GM12878 (cell line): ENCODE results near the gene APOC1. TPM values are rescaled to one million over a fixed set of nuclear protein-coding genes. Genes with fewer than 3 reads are reported as not detected.
A peak's percentile ranks its signal among the peaks of the same experiment; 100 is the strongest.

Source experiments
- BCL3 ChIP-seq: IDR thresholded peaks from 2 replicates; pipeline ENCODE4 v1.6.1; 2011; ENCODE audit warnings: borderline replicate concordance, low read depth, mild to moderate bottlenecking, moderate library complexity, low read length; ENCODE audit not compliant: insufficient read depth, poor library complexity, severe bottlenecking
- CBFB ChIP-seq: IDR thresholded peaks from 2 replicates; pipeline ENCODE4 v1.6.1; 2016; ENCODE audit warnings: antibody characterized with exemption, low read depth
- CEBPZ ChIP-seq: fragments of 150-350 bp; IDR thresholded peaks from 2 replicates; pipeline ENCODE4 v1.6.1; 2016; ENCODE audit warnings: low read depth, low read length
- EP300 ChIP-seq, 2 experiments: fragments of 150-350 bp in 1 of 2; IDR thresholded peaks; 2 replicates each; pipeline ENCODE4 v1.6.1; 2011 to 2012; ENCODE audit warnings: low read depth in 2 of 2, low read length in 2 of 2, borderline replicate concordance in 1 of 2, improper control_type of control experiment in 1 of 2, inconsistent platforms in 1 of 2; ENCODE audit not compliant: control insufficient read depth in 1 of 2
- HCFC1 ChIP-seq: fragments of 150-350 bp; IDR thresholded peaks from 2 replicates; pipeline ENCODE4 v1.6.1; 2014; ENCODE audit warnings: low read length
- MTA3 ChIP-seq: IDR thresholded peaks from 2 replicates; pipeline ENCODE4 v1.6.1; 2012; ENCODE audit warnings: low read length, inconsistent platforms, borderline replicate concordance
- MYB ChIP-seq: fragments of 150-350 bp; IDR thresholded peaks from 2 replicates; pipeline ENCODE4 v1.6.1; 2014; ENCODE audit warnings: mild to moderate bottlenecking, low read depth, low read length, borderline replicate concordance
- SPI1 ChIP-seq: IDR thresholded peaks from 2 replicates; pipeline ENCODE4 v1.6.1; 2011; ENCODE audit warnings: low read depth, mild to moderate bottlenecking, low read length, moderate library complexity, borderline replicate concordance; ENCODE audit not compliant: insufficient read depth
- ZBED1 ChIP-seq: IDR thresholded peaks from 2 replicates; pipeline ENCODE4 v1.6.1; 2016; ENCODE audit warnings: borderline replicate concordance
- ZNF384 ChIP-seq: IDR thresholded peaks from 2 replicates; pipeline ENCODE4 v1.6.1; 2012; ENCODE audit warnings: low read depth, mild to moderate bottlenecking, low read length, improper control_type of control experiment, borderline replicate concordance
- polyA plus RNA-seq, 11 experiments: library from polyadenylated mRNA; depleted of rRNA in 4 of 11; unstranded in 6 of 11; stranded (reverse) in 5 of 11; fragments of >200 nt; fragmentation: Nextera tagmentation in 4 of 11; fragmentation: Illumina TruSeq in 1 of 11; extraction: Ambion mirVana in 4 of 11; extraction: Trizol in 1 of 11; gene quantifications; 1 replicate in 1 of 11; 2 replicates in 10 of 11; pipeline versions ENCODE4 v1.2.1 to v1.2.3, GENCODE V29; 2011 to 2016; ENCODE audit warnings: inconsistent platforms in 2 of 11, missing spikeins in 2 of 11, low read depth in 1 of 11
- total RNA-seq, 4 experiments: library from RNA; depleted of rRNA in 3 of 4; stranded (reverse); fragments of >200 nt in 3 of 4; fragmentation: Illumina TruSeq in 1 of 4; extraction: Trizol in 1 of 4; gene quantifications; 2 replicates each; pipeline versions ENCODE4 v1.2.1 to v1.2.3, GENCODE V29; 2013 to 2021
- TF ChIP-seq, protein P1 (sequence below): IDR thresholded peaks from 2 replicates; pipeline ENCODE4 v1.6.1; 2012; ENCODE audit warnings: low read length, inconsistent platforms
- TF ChIP-seq, protein P2 (sequence below): IDR thresholded peaks from 2 replicates; pipeline ENCODE4 v1.6.1; 2011; ENCODE audit warnings: low read depth, low read length, improper control_type of control experiment, borderline replicate concordance
- TF ChIP-seq, protein P3 (sequence below): fragments of 450-650 bp; IDR thresholded peaks from 2 replicates; pipeline ENCODE4 v1.6.1; 2018; ENCODE audit warnings: borderline replicate concordance, mild to moderate bottlenecking; ENCODE audit not compliant: partially characterized antibody
- TF ChIP-seq, protein P4 (sequence below): fragments of 450-650 bp; formaldehyde crosslinking; IDR thresholded peaks from 2 replicates; pipeline ENCODE4 v1.4.0; 2022; ENCODE audit warnings: mild to moderate bottlenecking, moderate library complexity

APOC1 gene
- total and polyA plus RNA-seq, 10 of the 15 experiments (the other 5 are each of a cell fraction or from before 2014, with no cell fraction given), result 0.73 to 4.0 (median 2.6) TPM

DNA sequence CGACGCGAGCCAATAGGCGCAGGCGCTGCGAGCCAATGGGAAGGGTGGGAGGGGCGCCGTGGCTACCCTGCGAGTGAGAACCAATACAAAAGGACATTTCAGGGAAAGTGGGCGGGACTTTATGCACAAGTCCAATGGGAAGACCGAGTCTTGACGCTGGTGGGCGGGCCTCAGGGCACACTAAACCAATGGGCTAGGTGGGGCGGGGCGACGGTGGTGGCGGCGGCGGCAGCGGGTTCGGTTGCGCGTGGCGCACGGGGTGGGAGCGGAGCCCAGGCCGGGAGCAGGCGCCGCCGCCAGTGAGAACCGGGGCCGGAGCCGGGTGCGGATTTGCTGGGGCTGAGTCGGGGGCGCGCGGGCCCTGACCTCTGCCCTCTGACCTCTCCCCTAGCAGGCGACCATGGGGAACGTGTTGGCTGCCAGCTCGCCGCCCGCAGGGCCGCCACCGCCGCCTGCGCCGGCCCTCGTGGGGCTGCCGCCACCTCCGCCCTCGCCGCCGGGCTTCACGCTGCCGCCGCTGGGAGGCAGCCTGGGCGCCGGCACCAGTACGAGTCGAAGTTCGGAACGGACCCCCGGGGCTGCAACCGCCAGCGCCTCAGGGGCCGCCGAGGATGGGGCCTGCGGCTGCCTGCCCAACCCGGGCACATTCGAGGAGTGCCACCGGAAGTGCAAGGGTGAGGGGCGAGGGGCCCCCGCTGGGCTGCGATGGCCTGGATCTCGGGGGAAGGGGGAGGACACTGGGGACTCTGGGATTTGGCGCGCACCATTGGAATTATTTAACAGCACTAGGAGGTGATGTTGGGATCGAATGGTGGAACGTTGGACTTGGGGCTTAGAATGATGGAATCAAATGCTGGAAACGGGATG lies 23.2 kb upstream of the APOC1 start, which contains the start of gene TOMM40 (continued):
- TF ChIP-seq CEBPZ (peak; percentile 93), MYB (no peak), MTA3 (no peak), SPI1 (no peak), HCFC1 (peak; percentile 56), ZNF384 (no peak), EP300 (IDR thresholded peaks at IDR 0.05; ENCODE audit: borderline replicate concordance in 1 of 2, control insufficient read depth in 1 of 2, low read depth in 2 of 2, low read length in 2 of 2) (no peak), BCL3 (no peak), CBFB (no peak), ZBED1 (no peak)
- TF ChIP-seq, protein P1, sequence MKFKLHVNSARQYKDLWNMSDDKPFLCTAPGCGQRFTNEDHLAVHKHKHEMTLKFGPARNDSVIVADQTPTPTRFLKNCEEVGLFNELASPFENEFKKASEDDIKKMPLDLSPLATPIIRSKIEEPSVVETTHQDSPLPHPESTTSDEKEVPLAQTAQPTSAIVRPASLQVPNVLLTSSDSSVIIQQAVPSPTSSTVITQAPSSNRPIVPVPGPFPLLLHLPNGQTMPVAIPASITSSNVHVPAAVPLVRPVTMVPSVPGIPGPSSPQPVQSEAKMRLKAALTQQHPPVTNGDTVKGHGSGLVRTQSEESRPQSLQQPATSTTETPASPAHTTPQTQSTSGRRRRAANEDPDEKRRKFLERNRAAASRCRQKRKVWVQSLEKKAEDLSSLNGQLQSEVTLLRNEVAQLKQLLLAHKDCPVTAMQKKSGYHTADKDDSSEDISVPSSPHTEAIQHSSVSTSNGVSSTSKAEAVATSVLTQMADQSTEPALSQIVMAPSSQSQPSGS, result no peak
- TF ChIP-seq, protein P2, sequence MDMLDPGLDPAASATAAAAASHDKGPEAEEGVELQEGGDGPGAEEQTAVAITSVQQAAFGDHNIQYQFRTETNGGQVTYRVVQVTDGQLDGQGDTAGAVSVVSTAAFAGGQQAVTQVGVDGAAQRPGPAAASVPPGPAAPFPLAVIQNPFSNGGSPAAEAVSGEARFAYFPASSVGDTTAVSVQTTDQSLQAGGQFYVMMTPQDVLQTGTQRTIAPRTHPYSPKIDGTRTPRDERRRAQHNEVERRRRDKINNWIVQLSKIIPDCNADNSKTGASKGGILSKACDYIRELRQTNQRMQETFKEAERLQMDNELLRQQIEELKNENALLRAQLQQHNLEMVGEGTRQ, result no peak
- TF ChIP-seq, protein P3, sequence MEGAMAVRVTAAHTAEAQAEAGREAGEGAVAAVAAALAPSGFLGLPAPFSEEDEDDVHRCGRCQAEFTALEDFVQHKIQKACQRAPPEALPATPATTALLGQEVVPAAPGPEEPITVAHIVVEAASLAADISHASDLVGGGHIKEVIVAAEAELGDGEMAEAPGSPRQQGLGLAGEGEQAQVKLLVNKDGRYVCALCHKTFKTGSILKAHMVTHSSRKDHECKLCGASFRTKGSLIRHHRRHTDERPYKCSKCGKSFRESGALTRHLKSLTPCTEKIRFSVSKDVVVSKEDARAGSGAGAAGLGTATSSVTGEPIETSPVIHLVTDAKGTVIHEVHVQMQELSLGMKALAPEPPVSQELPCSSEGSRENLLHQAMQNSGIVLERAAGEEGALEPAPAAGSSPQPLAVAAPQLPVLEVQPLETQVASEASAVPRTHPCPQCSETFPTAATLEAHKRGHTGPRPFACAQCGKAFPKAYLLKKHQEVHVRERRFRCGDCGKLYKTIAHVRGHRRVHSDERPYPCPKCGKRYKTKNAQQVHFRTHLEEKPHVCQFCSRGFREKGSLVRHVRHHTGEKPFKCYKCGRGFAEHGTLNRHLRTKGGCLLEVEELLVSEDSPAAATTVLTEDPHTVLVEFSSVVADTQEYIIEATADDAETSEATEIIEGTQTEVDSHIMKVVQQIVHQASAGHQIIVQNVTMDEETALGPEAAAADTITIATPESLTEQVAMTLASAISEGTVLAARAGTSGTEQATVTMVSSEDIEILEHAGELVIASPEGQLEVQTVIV, result no peak
- TF ChIP-seq, protein P4, sequence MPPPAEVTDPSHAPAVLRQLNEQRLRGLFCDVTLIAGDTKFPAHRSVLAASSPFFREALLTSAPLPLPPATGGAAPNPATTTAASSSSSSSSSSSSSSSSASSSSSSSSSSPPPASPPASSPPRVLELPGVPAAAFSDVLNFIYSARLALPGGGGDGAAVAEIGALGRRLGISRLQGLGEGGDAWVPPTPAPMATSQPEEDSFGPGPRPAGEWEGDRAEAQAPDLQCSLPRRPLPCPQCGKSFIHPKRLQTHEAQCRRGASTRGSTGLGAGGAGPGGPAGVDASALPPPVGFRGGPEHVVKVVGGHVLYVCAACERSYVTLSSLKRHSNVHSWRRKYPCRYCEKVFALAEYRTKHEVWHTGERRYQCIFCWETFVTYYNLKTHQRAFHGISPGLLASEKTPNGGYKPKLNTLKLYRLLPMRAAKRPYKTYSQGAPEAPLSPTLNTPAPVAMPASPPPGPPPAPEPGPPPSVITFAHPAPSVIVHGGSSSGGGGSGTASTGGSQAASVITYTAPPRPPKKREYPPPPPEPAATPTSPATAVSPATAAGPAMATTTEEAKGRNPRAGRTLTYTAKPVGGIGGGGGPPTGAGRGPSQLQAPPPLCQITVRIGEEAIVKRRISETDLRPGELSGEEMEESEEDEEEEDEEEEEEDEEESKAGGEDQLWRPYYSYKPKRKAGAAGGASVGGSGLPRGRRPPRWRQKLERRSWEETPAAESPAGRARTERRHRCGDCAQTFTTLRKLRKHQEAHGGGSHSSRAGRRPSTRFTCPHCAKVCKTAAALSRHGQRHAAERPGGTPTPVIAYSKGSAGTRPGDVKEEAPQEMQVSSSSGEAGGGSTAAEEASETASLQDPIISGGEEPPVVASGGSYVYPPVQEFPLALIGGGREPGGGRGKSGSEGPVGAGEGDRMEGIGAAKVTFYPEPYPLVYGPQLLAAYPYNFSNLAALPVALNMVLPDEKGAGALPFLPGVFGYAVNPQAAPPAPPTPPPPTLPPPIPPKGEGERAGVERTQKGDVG, result no peak
